Neural progenitor cell (in vitro differentiated cells): ENCODE measurements around the gene HS3ST3A1. TPM values are rescaled to one million over a fixed set of nuclear protein-coding genes. Genes with fewer than 3 reads are reported as not detected.

ENCODE experiments used
- DNase-seq: peaks from one replicate; pipeline ENCODE4 v3.0.0-alpha.2; 2016; ENCODE audit warnings: low spot score
- H2AFZ ChIP-seq: fragments of 200-600 bp; sonication (generic); replicated peaks from 2 replicates; pipeline ENCODE4 v1.6.1; 2016; ENCODE audit warnings: antibody characterized with exemption
- H3F3A ChIP-seq: fragments of 200-600 bp; sonication (generic); 2 replicates; pipeline ENCODE4 v1.6.1; 2016; ENCODE audit warnings: antibody characterized with exemption, low read depth
- H3K27ac ChIP-seq: fragments of 200-600 bp; sonication (generic); 2 replicates; pipeline ENCODE4 v1.5.1; 2016; ENCODE audit warnings: mild to moderate bottlenecking
- H3K27me3 ChIP-seq: fragments of 200-600 bp; sonication (generic); 2 replicates; pipeline ENCODE4 v1.6.1; 2016; ENCODE audit warnings: mild to moderate bottlenecking, moderate library complexity
- H3K36me3 ChIP-seq: fragments of 200-600 bp; sonication (generic); 2 replicates; pipeline ENCODE4 v1.5.1; 2016
- H3K4me1 ChIP-seq: fragments of 200-600 bp; sonication (generic); 2 replicates; pipeline ENCODE4 v1.6.1; 2016; ENCODE audit warnings: mixed run types
- H3K4me2 ChIP-seq: fragments of 200-600 bp; sonication (generic); 2 replicates; pipeline ENCODE4 v1.6.1; 2016
- H3K4me3 ChIP-seq: fragments of 200-600 bp; sonication (generic); 2 replicates; pipeline ENCODE4 v1.5.1; 2016
- H3K79me2 ChIP-seq: fragments of 200-600 bp; sonication (generic); 2 replicates; pipeline ENCODE4 v1.6.1; 2016; ENCODE audit warnings: low read depth
- H3K9ac ChIP-seq: fragments of 200-600 bp; sonication (generic); 2 replicates; pipeline ENCODE4 v1.6.1; 2016
- H3K9me3 ChIP-seq: fragments of 200-600 bp; sonication (generic); 2 replicates; pipeline ENCODE4 v1.5.1; 2016; ENCODE audit warnings: low read depth
- H4K20me1 ChIP-seq: fragments of 200-600 bp; sonication (generic); 2 replicates; pipeline ENCODE4 v1.6.1; 2016; ENCODE audit warnings: low read depth
- H3K27ac Mint-ChIP-seq: 3 replicates; pipeline ENCODE4 v1.8.0; 2021; ENCODE audit warnings: mixed read lengths
- H3K27me3 Mint-ChIP-seq: 2 replicates; pipeline ENCODE4 v1.8.0; 2022; ENCODE audit warnings: low read depth, mild to moderate bottlenecking, inconsistent platforms, moderate library complexity, mixed read lengths; ENCODE audit not compliant: insufficient read depth
- H3K36me3 Mint-ChIP-seq: 3 replicates; pipeline ENCODE4 v1.8.0; 2021; ENCODE audit warnings: mixed read lengths
- H3K4me1 Mint-ChIP-seq: 3 replicates; pipeline ENCODE4 v1.8.0; 2021; ENCODE audit warnings: mixed read lengths
- H3K4me3 Mint-ChIP-seq: 3 replicates; pipeline ENCODE4 v1.8.0; 2021; ENCODE audit warnings: mild to moderate bottlenecking, moderate library complexity, mixed read lengths
- H3K9me3 Mint-ChIP-seq: 3 replicates; pipeline ENCODE4 v1.8.0; 2020; ENCODE audit warnings: mixed read lengths
- EZH2 ChIP-seq: fragments of 200-600 bp; sonication (generic); IDR thresholded peaks from 2 replicates; pipeline ENCODE4 v1.6.1; 2017; ENCODE audit warnings: antibody characterized with exemption, mild to moderate bottlenecking, moderate library complexity
- EZH2phosphoT487 ChIP-seq: fragments of 200-600 bp; sonication (generic); IDR thresholded peaks from 2 replicates; pipeline ENCODE4 v1.6.1; 2017; ENCODE audit warnings: antibody characterized with exemption
- total RNA-seq: library from RNA; depleted of rRNA; stranded (reverse); fragments of >200 nt; gene quantifications from 2 replicates; pipeline ENCODE4 v1.2.3, GENCODE V29; 2015; ENCODE audit warnings: low replicate concordance
- TF ChIP-seq, protein P1 (sequence below): fragments of 200-600 bp; sonication (generic); IDR thresholded peaks from 2 replicates; pipeline ENCODE4 v1.5.1; 2017; ENCODE audit warnings: antibody characterized with exemption, mild to moderate bottlenecking

The HS3ST3A1 gene
- total RNA-seq, 1 donor from 2014 or later = 3.0 TPM

- peaks cover 14% of the 10 kb centered on the region for H3K36me3 Mint-ChIP-seq
- no peak overlapping the region for H3K4me2 ChIP-seq
- no peak overlapping the region for H3K4me3 ChIP-seq
- H3K4me3 Mint-ChIP-seq = no peak overlapping the region
- H3K4me1 ChIP-seq = peaks cover 25% of the 10 kb centered on the region
- H3K9me3 Mint-ChIP-seq = peaks cover 20% of the 10 kb centered on the region
- H3F3A ChIP-seq = no peaks in the 10 kb centered on the region
- no peaks in the 10 kb centered on the region for H3K36me3 ChIP-seq
- H3K27ac Mint-ChIP-seq = no peak overlapping the region
- no peak for DNase-seq
- peaks cover 4% of the 10 kb centered on the region for H3K27me3 Mint-ChIP-seq
- no peak overlapping the region for H2AFZ ChIP-seq
- H3K9me3 ChIP-seq = no peaks in the 10 kb centered on the region
- no peaks in the 10 kb centered on the region for H3K79me2 ChIP-seq
- no peaks in the 10 kb centered on the region for H3K27me3 ChIP-seq
- TF ChIP-seq EZH2 = no peak
- no peaks in the 10 kb centered on the region for H4K20me1 ChIP-seq
- no peak overlapping the region for H3K9ac ChIP-seq
- H3K4me1 Mint-ChIP-seq = peaks cover 20% of the 10 kb centered on the region
- H3K27ac ChIP-seq = no peak overlapping the region
These were observed 32.2 kb downstream of the HS3ST3A1 start for GRCh38 chr17:13569398-13570123.

DNA sequence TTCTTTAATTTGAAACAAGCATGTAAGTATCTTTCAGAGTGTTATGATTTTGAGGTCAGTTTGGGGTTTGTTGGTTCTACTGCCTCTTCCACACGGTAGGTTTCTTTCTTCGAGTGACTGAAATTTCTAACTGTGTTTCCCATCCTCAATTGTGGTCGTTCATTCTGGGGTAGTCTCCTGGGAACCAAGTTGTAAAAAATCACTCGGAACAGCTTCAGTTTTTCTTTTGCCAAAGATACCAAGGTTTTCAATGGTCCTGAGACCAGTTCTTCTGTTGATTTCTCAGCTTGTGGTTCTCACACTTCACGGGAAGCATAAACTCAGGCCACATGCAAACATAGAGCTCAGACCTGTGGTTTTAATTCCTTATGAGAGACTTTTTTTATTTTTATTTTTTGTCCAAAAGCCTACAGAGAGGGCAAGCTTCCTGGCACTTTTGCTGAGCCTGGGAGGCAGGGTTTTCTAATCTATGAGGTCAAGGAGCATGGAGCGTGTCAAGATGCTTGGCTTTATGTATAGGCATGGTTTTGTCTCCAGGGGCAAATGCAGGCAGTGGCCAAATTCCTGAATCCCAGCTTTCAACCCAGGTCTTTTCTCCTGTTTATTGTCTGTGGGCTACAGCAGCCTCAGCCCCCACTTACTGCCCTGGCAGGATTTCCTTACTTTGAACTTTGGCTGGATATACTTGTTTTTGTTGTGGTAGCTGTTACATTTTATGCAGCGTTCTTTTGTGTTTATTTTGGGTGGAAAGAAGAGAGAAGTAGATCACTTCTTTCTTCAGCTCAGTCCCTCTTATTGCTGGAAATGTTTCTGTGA lies 32.9 kb downstream of the HS3ST3A1 start:
- Mint-ChIP-seq H3K4me1 (peaks cover 20% of the 10 kb centered on the region), H3K9me3 (peaks cover 18% of the 10 kb centered on the region), H3K27me3 (peaks cover 4% of the 10 kb centered on the region), H3K36me3 (peaks cover 14% of the 10 kb centered on the region), H3K27ac (no peak overlapping the region), H3K4me3 (no peak overlapping the region)
- no peaks in the 10 kb centered on the region for H3K36me3 ChIP-seq
- no peaks in the 10 kb centered on the region for H3K79me2 ChIP-seq
- no peaks in the 10 kb centered on the region for H3K27me3 ChIP-seq
- H3K4me2 ChIP-seq = no peak overlapping the region
- no peak overlapping the region for H2AFZ ChIP-seq
- no peaks in the 10 kb centered on the region for H3F3A ChIP-seq
- H3K9me3 ChIP-seq = no peaks in the 10 kb centered on the region
- H3K4me1 ChIP-seq = peaks cover 25% of the 10 kb centered on the region
- H3K4me3 ChIP-seq = no peak overlapping the region
- TF ChIP-seq EZH2phosphoT487 (no peak), EZH2 (no peak)
- TF ChIP-seq, protein P1, sequence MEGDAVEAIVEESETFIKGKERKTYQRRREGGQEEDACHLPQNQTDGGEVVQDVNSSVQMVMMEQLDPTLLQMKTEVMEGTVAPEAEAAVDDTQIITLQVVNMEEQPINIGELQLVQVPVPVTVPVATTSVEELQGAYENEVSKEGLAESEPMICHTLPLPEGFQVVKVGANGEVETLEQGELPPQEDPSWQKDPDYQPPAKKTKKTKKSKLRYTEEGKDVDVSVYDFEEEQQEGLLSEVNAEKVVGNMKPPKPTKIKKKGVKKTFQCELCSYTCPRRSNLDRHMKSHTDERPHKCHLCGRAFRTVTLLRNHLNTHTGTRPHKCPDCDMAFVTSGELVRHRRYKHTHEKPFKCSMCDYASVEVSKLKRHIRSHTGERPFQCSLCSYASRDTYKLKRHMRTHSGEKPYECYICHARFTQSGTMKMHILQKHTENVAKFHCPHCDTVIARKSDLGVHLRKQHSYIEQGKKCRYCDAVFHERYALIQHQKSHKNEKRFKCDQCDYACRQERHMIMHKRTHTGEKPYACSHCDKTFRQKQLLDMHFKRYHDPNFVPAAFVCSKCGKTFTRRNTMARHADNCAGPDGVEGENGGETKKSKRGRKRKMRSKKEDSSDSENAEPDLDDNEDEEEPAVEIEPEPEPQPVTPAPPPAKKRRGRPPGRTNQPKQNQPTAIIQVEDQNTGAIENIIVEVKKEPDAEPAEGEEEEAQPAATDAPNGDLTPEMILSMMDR = no peak
- DNase-seq = no peak
- H4K20me1 ChIP-seq = no peaks in the 10 kb centered on the region
- no peak overlapping the region for H3K27ac ChIP-seq
- H3K9ac ChIP-seq = no peak overlapping the region

GRCh38 chr17:13563866-13564265 lies 37.9 kb downstream of the HS3ST3A1 start:
- Histone ChIP-seq H2AFZ (no peak overlapping the region), H3K4me2 (no peak overlapping the region), H3K4me3 (no peak overlapping the region), H3K79me2 (no peaks in the 10 kb centered on the region), H3K9ac (no peak overlapping the region), H4K20me1 (no peaks in the 10 kb centered on the region), H3K4me1 (no peaks in the 10 kb centered on the region), H3K27ac (no peak overlapping the region), H3K27me3 (no peaks in the 10 kb centered on the region), H3K36me3 (no peaks in the 10 kb centered on the region), H3F3A (no peaks in the 10 kb centered on the region), H3K9me3 (no peaks in the 10 kb centered on the region)
- TF ChIP-seq EZH2phosphoT487 (no peak), EZH2 (no peak)
- TF ChIP-seq, protein P1 = no peak
- Mint-ChIP-seq H3K4me1 (peaks cover 6% of the 10 kb centered on the region), H3K9me3 (peaks cover 18% of the 10 kb centered on the region), H3K27me3 (no peaks in the 10 kb centered on the region), H3K36me3 (peaks cover 11% of the 10 kb centered on the region), H3K4me3 (no peak overlapping the region), H3K27ac (no peak overlapping the region)
- no peak for DNase-seq
